ENCODE results near the gene LBX1.

GRCh38 chr10:101195921-101196320 is 33.3 kb downstream of the LBX1 start:
- TF ChIP-seq POLR2AphosphoS5 (IDR thresholded peaks at IDR 0.05) = no peak
- no peak for TF ChIP-seq POLR2A (IDR thresholded peaks at IDR 0.05)

Measured in spleen (tissue), 3 donors.